ENCODE data around the gene GPR22. TPM values are rescaled to one million over a fixed set of nuclear protein-coding genes. Genes with fewer than 3 reads are reported as not detected.

The GPR22 gene
- total and polyA plus RNA-seq, 2 of the 8 experiments (the other 6 are each of a cell fraction or from before 2014, with no cell fraction given) = 0.02 TPM; not detected in 1

- CTCF ChIA-PET (ENCODE audit: partially characterized antibody) = interaction anchor here (0.7 kb wide), 2 partner anchors 8 to 36 kb away, joined by 3 read pairs; no protein-coding TSS in a partner anchor
- TF ChIP-seq TEAD4 (IDR thresholded peaks at IDR 0.05; ENCODE audit: low read depth, low read length) = no peak
- no peak for TF ChIP-seq POU5F1 (IDR thresholded peaks at IDR 0.05; ENCODE audit: low read depth, low read length)
- no peak for TF ChIP-seq BCL11A (IDR thresholded peaks at IDR 0.05; ENCODE audit: low read depth in 2 of 2, low read length in 2 of 2)
- no peak for TF ChIP-seq SIX5 (IDR thresholded peaks at IDR 0.05; ENCODE audit: low read depth, low read length)
- no peak for TF ChIP-seq TCF12 (IDR thresholded peaks at IDR 0.05; ENCODE audit: low read depth, low read length)
Measured at GRCh38 chr7:107492875-107493274, 23.0 kb downstream of the GPR22 start.

More at GRCh38 chr7:107492875-107493274, 23.0 kb downstream of the GPR22 start:
- Histone ChIP-seq H3K23ac (ENCODE audit: insufficient read length) (no peak overlapping the region), H3K36me3 (ENCODE audit: control insufficient read depth in 2 of 4, insufficient read depth in 4 of 4, low read length in 3 of 4) (no peaks in the 10 kb centered on the region), H4K91ac (replicated peaks; ENCODE audit: insufficient read length, low read length) (no peak overlapping the region), H2BK5ac (ENCODE audit: low read depth, low read length) (no peak overlapping the region), H3K18ac (ENCODE audit: extremely low read depth, low read length) (no peak overlapping the region), H2BK15ac (ENCODE audit: low read length) (no peak overlapping the region), H3K79me1 (ENCODE audit: low read depth, low read length) (no peaks in the 10 kb centered on the region), H4K5ac (ENCODE audit: insufficient read length, low read depth, low read length) (no peak overlapping the region), H2BK20ac (ENCODE audit: low read length) (no peak overlapping the region), H3K4me3 (ENCODE audit: extremely low read depth in 1 of 4, insufficient read depth in 2 of 4, low read depth in 3 of 4, low read length in 4 of 4) (no peak overlapping the region), H3K9ac (replicated peaks in 1 of 4; ENCODE audit: extremely low read depth in 1 of 4, low read depth in 3 of 4, low read length in 3 of 4) (no peak overlapping the region), H3K9me3 (ENCODE audit: insufficient read depth in 2 of 2, low read depth in 1 of 2, low read length in 1 of 2) (no peaks in the 10 kb centered on the region), H3K27me3 (replicated peaks in 1 of 4; ENCODE audit: control insufficient read depth in 3 of 4, extremely low read depth in 1 of 4, insufficient read depth in 3 of 4, low read length in 3 of 4) (no peaks in the 10 kb centered on the region), H2BK120ac (replicated peaks; ENCODE audit: low read depth, low read length) (no peak overlapping the region), H2BK12ac (ENCODE audit: low read depth, low read length) (no peak overlapping the region), H4K8ac (ENCODE audit: extremely low read depth, insufficient read depth, low read length) (no peak overlapping the region), H4K20me1 (replicated peaks in 1 of 2; ENCODE audit: control insufficient read depth in 1 of 2, insufficient read depth in 2 of 2, low read length in 2 of 2) (no peaks in the 10 kb centered on the region), H3K56ac (replicated peaks; ENCODE audit: insufficient read length, low read depth, low read length) (no peak overlapping the region), H2AK5ac (ENCODE audit: low read depth, low read length) (no peak overlapping the region), H3K27ac (ENCODE audit: low read depth, low read length) (no peak overlapping the region), H3K4ac (replicated peaks; ENCODE audit: insufficient read length, low read depth, low read length) (no peak overlapping the region), H3K4me2 (ENCODE audit: insufficient read depth in 1 of 2, low read depth in 2 of 2, low read length in 2 of 2) (no peak overlapping the region), H3K23me2 (ENCODE audit: low read depth, low read length) (no peaks in the 10 kb centered on the region), H3K14ac (ENCODE audit: insufficient read length) (no peak overlapping the region), H2AFZ (ENCODE audit: low read length) (no peak overlapping the region), H3K79me2 (ENCODE audit: control insufficient read depth in 1 of 2, insufficient read depth in 2 of 2, low read length in 2 of 2) (peaks cover 0 to 29% of the 10 kb centered on the region in 2 experiments; a peak in 2 of 4 replicates), H3K4me1 (replicated peaks in 1 of 4; ENCODE audit: control insufficient read depth in 3 of 4, insufficient read depth in 4 of 4, low read length in 3 of 4) (peaks cover 0 to 2% (median 0%) of the 10 kb centered on the region in 4 experiments; a peak in 1 of 7 replicates)
- no peak for FAIRE-seq
- POLR2A ChIA-PET (ENCODE audit: partially characterized antibody) = no interaction called here
- 94% methylated on average over 2 of the region's 2 CpGs; no CpG with 5 or more reads in 1 of the 2 experiments for WGBS, 2 experiments (ENCODE audit: extremely low coverage in 1 of 2, insufficient coverage in 1 of 2, insufficient read length in 1 of 2, insufficient replicate concordance in 2 of 2, low coverage in 1 of 2, low lambda C conversion rate in 2 of 2, missing lambda C conversion rate in 1 of 2)
- no peak for DNase-seq (ENCODE audit: low read depth in 1 of 2, low spot score in 2 of 2)

Data from H1 (cell line).